IPS DF 19.7 (cell line): Measurements from ENCODE around the gene SFRP4.
"Not testable (repeated sequence)": the region's sequence is repeated elsewhere in the genome, so short reads cannot be mapped to it uniquely, and the experiment has no call there.

Experiments
- DNase-seq: peaks from one replicate; pipeline ENCODE4 v3.0.0-alpha.2; 2013; ENCODE audit warnings: low read depth, low spot score

SFRP4 gene

DNA sequence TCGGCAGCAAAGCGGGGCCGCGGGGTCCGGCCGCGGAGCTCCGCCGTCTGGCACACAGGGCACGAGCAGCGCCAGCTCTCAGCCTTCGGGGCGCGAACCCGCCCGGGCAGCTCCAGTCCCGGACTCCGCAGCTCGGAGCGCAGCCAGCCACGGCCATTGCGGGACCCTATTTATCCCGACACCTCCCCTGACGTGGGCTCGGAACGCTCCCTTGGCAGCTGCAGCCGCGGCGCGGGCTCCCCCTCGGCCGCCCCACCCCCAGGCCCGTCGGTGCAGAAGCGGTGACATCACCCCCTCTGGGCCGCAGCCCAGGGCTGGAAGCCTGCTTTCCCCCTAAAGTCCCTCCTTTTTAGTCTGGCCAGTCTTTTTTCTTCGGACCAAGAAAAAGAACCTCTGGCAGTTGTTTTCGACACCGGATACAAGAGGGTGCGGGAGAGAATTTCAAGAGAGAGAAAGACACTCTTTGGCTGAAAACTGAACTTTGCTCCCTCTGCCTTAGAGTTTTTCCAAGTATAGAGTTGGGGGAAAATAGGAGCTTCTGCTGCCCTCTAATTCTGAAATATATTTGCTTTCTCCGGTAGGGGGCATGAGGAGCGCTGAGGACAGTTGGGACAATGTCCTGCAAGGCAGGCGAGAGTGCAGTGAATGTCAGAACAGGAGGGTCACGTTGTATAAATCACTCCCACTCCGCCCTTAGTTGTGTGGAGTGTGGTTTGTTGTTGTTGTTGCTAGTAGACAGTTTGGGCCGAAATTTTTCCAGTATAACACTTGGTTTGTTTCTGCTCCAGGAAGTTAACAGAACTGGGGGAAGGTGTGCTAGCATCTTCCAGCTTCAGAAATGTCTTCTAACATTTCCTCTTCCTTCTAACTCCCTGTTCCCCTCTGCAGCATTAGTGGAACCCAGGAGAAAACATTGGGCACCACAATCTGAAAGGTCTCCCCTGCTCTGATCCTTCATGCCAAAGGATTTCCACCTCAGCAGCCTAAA, at the start of gene SFRP4:
SFRP4 (minus strand) TSS at position 145 of the 988 bp plus-strand sequence. CDS start 280 bp downstream, outside the sequence.
- DNase-seq = no peak

DNA sequence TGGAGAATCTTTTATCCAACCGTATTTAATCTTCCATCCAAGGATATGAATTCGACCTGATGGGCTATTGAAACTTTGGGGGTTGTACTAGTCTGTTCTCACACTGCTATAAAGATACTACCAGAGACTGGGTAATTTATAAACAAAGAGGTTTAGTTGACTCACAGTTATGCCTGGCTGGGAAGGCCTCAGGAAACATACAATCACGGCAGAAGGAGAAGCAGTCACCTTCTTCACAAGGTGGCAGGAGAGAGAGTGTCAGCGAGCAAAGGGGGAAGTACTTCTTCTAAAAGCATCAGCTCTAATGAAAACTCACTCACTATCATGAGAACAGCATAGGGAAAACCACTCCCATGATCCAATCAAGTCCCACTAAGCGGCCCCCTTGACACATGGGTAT, 47.6 kb upstream of the SFRP4 start:
- no peak for DNase-seq

DNA sequence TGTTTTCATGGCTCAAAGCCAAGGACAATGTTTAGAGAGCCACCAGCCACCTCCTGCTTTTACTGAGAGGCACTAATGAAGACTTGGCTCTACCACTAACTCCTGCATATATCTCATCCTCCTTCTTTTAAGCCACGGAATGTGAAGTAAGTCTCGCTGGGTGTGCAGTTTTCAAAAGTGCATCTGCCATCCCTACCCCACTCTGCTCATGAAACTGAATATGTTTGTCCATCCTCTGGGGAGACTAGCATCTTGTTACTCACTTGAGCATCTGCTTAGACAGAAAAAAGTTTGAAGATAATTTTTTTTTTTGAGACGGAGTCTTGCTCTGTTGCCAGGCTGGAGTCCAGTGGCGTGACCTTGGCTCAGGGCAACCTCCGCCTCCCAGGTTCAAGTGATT, 44.6 kb upstream of the SFRP4 start:
- DNase-seq = no peak

DNA sequence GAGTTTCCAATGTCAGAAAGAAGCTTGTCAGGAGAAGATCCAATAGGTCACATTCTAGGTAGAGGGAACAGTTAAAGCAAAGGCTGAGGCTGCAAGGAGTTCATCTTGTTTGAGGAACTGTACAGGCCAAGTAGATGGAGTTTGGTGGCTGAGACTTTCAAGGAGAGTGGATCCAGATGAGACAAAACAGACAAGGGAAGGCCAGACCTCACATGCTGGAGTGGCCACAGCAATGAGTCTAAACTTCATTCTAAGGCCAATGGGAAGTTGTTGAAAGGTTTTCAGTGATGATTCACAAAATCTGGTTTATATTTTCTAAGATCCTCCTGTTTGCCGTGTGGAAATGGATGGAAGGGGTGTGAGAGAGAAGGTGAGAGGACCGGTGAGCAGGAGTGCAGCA, 43.9 kb upstream of the SFRP4 start:
- DNase-seq = no peak

DNA sequence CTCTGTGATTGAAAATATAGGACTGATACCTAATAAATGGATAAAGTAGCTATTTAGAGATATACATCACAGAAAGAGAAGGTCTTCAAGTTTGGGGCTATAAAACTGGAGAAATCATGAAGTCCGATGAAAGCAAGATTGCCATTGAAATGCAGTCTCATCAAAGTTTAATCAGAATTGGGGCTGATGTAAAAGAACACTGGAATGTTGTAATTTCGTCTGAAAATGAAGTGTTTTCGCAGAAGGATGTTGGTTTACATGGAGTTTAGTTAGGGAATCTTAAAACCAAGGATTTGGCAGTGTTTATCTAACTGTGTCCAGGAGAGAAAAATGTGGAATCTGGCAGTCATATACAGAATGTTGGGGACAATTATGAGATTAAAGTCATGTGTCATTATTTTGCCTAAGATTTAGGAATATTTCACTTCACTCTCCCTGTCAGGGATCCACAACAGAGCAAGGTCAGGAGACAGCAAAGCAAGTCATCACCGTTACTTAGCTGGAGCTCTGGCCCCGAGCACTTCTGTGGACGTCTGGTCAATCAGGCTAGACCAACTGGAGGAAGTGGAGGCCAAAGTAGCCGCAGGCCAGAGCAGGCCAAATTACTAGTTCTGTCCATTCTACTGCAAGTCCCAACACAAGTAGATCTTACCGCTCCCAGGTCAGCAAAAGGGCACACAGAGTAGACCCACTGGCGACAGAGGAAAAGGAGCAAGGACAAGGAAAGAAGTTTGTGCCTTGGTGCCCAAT, 40.8 kb upstream of the SFRP4 start:
- DNase-seq = no peak

DNA sequence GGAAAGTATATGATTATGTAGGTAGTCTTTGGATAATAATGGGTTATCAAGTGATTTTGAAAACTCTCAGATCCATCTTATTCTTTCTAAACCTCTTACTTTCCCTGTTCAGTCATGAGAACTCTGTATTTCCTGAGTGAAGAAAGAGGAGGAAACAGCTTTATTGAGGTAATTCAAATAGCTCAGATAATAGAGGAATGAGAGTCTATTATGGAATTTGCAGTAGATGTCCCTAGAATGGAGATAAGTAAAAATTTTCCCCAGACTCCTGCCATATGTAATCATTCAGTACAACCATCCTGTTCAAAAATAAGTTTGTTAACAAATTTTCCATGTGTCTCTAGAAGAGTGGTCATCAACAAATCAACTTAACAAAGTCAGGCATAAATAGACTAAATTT, 40.2 kb upstream of the SFRP4 start:
- no peak for DNase-seq

DNA sequence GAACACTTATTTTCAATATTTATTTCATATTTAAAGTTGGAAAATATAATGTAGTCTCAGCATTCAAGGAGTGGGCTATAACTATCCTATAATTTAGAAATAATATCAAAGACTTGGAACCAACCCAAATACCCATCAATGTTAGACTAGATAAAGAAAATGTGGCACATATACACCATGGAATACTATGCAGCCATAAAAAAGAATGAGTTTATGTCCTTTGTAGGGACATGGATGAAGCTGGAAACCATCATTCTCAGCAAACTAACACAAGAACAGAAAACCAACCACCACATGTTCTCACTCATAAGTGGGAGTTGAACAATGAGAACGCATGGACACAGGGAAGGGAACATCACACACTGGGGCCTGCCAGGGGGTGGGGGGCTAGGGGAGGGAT, 37.6 kb upstream of the SFRP4 start:
- not testable (repeated sequence) for DNase-seq

DNA sequence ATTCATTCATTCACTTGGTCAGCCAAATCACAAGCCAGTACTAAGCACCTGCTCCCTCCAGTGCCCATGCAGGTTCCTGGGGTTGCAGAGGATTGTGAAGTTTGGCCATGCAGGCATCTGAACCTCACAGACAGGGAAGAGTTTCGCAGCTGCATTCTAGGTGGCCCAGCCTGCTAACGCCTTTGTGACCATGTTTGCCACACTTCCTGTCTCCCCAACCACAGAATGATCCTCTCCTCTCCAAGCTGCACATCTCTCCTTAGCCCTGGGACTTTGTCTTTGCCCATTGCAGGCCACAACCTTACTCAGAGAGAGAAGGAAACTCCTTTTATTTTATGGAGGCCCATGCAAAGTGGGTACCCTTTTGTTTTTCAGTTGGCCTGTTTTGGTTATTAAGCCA, 35.6 kb upstream of the SFRP4 start:
- no peak for DNase-seq

DNA sequence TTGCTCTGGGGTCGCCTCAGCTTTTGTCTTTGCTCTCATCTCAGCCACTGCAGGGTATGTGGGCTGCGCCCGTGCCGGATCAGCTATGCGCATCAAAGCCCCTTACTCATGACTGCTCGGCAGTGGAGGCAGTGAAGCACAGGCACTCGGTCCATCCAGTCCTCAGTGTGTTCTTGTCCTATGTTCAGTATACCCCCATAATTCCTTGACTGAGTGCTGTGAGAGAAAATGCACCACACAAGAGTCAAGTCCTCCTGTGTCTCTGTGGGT, 31.3 kb upstream of the SFRP4 start:
- no peak for DNase-seq

DNA sequence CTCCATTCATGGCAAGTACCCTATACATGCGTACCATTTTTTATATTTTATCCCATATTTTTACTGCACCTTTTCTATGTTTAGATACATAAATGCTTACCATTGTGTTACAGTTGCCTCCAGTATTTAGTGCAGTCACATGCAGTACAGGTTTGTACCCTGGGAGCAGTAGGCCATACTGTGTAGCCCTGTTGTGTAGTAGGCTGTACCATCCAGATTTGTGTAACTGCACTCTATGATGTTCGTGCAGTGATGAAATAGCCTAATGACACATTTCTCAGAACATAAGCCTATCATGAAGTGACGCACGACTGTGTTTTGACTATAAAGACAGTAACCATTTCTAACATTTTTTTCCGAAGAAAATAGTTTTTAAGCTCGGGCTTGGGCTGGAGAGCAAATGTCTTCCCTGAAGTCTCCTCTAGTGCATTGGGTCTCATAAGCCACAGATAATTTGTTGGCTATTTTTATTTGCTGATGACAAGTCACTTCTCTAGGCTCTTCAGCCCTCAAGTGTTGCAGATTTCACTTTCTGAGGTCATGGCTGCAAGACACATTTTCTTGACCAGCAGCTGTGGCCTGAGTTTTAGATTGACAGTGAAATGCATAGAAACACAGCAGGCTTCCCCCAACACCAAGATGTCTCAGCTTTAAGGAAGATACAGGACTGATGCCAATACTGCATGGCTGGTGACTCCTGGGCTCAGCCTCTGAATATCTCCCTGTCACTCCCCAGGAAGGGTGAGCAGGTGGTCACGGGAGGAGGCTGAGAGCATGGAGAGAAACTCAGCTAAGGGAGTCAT, 30.7 kb upstream of the SFRP4 start:
- DNase-seq = no peak

DNA sequence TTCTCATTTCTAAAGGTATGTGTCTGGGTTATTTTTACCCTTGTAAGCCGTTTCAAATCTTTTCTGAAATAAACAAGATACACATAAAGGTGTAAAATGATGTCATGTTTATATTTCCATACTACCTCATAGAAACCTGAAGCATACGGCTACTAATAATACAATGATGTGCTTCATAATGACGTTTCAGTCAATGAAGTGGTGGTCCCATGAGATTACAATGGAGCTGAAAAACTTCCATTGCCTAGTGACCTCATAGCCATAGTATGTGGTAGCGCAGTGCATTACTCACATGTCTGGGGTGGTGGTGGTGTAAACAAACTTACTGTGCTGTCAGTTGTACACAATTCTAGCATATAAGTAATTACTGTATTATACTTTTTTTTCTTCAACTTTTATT, 28.7 kb upstream of the SFRP4 start:
- no peak for DNase-seq

DNA sequence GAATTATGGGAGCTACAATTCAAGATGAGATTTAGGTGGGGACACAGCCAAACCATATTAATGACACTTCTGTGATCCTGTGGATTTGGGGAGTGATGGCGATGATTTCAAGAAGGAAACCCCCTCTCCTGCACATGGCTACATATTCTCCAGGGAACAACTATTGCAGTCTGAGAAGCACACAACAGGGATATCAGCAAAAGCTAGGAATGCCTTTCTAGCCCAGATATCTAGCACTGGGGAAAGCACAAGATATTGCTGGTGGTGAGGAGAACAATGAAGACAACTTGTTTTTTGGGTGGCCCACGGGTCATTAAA, 28.1 kb upstream of the SFRP4 start:
- DNase-seq = no peak

DNA sequence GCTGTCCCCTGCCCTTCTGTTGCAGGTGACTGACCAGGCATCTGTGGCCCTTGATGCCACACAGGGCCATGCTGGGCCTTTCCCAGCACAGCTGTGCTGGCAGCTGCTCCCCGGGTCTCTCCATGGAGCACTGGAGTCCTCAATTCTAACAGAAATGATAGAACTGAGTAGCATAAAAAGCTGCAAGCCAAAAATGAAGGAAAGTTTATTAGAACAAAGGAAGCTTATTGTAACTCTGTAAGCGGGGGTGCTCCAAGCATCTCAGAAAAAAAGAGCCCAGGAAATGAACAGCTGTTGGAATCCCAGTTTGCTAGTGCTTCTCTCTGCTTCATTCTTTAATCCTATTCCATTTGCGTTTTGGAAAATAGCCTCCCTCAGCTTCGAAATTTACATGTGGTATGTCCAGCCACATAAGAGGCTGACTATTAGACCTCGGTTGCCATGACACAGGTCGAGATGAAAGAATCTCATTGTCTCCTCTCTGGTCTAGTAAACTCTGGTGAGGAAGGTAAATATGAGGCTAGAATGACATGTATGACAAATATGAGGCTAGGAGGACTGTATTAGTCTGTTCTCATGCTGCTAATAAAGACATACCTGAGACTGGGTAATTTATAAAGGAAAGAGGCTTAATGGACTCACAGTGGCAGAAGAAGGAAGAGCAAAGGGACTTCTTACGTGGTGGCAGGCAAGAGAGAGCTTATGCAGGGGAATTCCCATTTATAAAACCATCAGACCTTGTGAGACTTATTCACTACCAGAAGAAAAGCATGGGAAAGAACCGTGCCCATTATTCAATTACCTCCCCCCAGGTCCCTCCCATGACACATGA, 27.5 kb upstream of the SFRP4 start:
- DNase-seq = no peak

DNA sequence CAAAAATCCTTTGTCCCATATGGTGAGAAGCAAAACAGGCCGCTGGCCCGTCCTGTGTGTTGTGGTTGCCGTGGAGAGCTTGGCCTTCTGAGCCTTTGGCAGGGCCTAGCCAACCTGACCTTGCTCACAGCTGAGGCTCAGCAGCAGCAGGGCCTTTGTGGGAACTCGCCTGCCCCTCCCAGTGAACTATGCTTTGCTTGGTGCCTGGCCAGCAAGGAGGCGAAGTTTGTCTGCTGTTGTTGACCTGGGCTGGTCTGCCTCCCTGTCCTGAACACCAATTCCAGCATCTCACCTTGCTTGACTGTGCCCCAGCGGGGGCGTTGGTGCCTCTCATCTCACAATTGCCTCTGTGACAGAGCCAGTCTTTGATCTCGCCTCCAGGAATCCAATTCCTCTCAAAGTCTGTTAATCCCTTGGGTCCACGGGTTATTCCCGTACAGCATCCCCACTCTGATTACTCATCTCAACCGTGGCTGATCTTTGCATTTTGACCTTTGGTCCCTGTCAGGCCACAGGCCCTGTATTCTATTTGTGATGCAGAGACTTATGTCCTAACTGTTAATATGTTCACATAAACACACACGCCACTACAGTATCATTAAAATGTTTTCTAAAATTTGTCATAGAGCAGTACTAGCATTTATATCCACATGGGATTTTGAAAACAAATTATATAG, 26.5 kb upstream of the SFRP4 start:
- DNase-seq = no peak

DNA sequence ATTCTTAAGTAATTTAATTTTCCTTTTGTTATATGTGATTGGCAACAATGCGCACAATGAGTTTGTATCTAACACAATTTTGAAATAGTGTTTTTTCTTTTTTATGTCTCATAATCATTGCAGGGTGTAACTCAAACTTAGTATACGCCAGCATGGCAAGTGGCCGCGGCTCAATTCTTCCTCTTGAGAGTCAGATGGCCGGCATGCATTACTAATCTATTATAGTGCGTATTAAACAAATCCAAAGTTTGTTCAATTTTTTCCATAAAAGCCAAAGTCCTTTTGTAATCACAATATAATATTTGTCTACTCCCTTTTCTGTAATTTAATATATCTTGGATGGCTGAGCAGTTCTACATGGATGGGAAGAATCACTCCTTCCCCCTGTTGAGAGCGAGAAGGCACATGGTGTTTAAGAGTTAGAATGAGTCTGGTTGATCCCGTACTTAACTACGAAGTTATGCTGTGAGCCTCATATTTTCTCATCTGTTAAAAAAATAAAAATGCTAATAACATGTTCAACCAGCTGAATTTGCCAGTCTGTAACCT, 16.5 kb upstream of the SFRP4 start:
- no peak for DNase-seq

DNA sequence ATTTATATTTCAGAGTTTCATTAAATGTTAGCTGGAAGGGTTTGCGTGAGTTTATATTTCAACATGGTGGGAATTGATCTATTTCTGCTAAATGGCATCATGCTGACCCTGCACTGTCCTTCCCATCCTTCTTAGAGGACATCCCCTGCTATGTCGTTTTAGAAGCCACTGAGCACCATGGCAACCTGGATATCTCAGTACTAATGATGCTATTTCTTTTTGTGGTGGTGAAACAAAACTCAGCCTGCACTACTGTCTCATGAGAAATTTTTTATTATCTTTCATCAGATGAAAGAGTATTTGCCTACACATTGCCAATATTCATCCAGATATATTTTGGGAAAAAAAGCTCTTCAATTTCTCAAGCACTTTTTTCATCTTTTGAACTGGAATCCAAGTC, 15.9 kb upstream of the SFRP4 start:
- no peak for DNase-seq

DNA sequence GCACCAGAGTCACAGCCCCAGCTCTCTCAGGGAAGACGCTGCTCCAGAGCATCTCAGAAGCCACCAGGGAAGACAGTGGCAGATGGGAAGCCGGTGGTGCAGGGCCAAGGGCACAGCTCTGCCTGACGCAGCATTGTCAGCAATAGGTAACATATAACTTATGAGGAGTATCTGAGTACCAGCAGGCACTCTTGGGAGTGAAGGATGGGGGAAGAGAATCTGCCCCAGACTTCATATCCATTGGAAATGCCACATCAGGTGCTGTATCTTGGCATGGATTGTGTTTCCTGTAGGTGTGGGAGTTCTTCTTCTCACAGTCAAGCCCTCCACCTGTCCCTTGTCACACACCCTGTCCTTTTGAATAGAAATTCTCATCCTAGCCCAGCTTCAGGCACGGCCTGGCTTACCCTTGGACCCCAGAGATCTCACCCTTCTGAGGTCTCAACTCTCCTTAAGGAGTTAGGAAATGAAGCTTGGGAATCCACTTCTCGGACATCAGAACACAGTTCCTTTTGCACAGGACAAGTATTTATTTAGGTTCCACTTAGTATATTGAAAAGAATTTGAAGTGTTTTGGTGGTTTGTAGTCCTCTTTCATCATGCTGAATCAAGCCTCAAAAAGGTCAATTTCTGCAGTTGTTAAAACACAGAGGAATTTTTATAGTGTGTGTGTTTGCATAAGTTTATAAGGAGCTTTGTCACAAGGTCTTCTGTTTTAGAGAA, 13.8 kb upstream of the SFRP4 start:
- no peak for DNase-seq

DNA sequence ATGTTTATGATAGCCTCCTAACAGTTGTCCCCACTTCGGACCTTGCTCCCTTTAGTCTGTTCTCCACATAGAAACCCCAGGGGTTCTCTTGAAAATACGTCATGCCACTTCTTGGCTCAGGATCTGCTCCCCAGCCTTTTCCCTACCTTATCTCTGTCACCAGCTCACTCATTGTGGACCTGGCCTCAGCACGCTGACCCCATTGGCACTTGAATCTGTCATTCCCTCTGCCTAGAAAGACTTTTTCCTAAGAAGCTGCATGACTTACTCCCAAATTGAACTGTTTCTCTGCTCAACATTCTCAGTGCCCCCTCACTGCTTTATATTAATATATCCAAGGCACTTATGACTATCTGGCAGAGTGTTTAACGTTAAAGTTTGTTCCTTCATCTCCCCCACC, 12.3 kb upstream of the SFRP4 start:
- no peak for DNase-seq

DNA sequence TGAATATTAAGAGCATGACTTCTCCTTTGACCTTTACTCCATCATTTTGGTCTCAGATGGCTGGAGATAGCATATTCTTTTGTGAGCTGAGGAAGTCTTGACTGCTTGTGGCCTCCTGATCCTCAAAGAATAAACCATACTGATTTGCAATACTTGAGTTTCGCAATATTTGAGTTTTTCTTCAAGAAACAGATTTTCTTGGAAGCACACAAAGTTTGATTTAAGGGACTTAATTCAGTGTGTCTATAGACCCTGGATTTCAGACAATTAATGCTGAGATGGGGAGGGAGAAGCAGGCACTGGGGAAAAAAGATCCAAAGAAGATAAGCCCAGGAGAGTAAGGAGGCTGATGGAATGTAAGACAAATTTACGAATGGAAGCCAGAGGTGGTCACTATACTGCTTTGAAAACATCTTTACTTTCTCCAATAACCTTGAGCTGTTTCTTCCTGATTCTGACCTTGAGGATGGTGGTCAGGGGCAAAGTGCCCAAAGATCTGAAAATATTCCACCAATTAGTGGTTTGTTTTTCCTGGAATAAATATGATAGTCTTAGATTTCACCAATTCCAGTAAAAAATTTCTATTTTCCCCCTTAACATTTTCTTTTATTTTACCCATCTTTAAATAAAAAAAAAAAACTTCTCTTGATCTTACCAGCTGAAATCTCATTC, 11.3 kb upstream of the SFRP4 start:
- DNase-seq = no peak
